Fibroblast of lung (primary cell): ENCODE measurements around the gene GRIA1.

Source experiments
- CTCF ChIP-seq, 2 donors: IDR thresholded peaks in 1 of 2; conservative IDR thresholded peaks in 1 of 2; 1 replicate in 1 of 2; 2 replicates in 1 of 2; pipeline ENCODE4 v1.5.1; 2011 to 2012; ENCODE audit warnings: low read length in 2 of 2, control low read depth in 1 of 2, inconsistent platforms in 1 of 2, low read depth in 1 of 2, mild to moderate bottlenecking in 1 of 2
- EZH2 ChIP-seq: IDR thresholded peaks from 2 replicates; pipeline ENCODE4 v1.5.1; 2012; ENCODE audit warnings: low read length, control low read depth, mild to moderate bottlenecking; ENCODE audit errors: missing control alignments

DNA sequence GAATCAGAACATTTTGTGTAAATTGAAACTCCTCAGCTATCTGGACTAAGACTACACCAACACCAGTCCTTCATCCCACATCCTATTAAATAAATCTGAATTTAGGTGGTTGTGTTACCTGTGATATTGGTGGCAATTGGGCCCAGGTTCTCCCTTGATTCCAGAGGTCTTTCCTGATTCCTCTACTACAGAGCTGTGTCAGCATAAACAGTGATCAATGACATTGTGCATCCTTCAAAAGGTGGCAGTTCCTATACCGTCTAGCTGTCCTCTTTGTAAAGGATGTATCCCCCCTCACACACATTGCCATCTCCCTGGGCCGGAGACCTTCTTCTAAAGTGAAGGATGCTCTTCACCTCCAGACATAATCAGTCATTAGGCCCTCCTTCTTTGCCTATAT is 309.0 kb downstream of the GRIA1 start:
- TF ChIP-seq CTCF (conservative IDR thresholded peaks at IDR 0.05 in 1 of 2, IDR thresholded peaks at IDR 0.05 in 1 of 2; ENCODE audit: low read depth in 1 of 2, low read length in 2 of 2), result no peak
- no peak for TF ChIP-seq EZH2
